PC-9 (cell line): ENCODE measurements around the gene MICAL2. TPM values are rescaled to one million over a fixed set of nuclear protein-coding genes. Genes with fewer than 3 reads are reported as not detected.
A peak's percentile ranks its signal among the peaks of the same experiment; 100 is the strongest.

Experiments
- BruUV-seq: library from RNA; stranded (reverse); fragments of 400-500 nt; replicated peaks from 2 replicates; lab custom pipeline; 2021; lab: Mats Ljungman, UMichigan
- CTCF ChIA-PET: fragments of 300-600 bp; sonication (Branson Sonifier 250); formaldehyde crosslinking; loops from one replicate; lab custom pipeline; 2022; ENCODE audit warnings: antibody characterized with exemption; lab: Charles Lee
- POLR2A ChIA-PET: fragments of 300-600 bp; sonication (Branson Sonifier 250); formaldehyde crosslinking; loops from one replicate; lab custom pipeline; 2022; ENCODE audit warnings: antibody characterized with exemption; ENCODE audit not compliant: unreplicated experiment; lab: Charles Lee
- DNase-seq, 2 experiments: peaks; one replicate each; pipeline versions ENCODE4 v3.0.0 to v3.0.0-alpha.2; 2015 to 2022; ENCODE audit warnings: mixed read lengths in 1 of 2
- H2AFZ ChIP-seq: fragments of 200-600 bp; sonication (generic); 2 replicates; pipeline ENCODE4 v1.8.1; 2017; ENCODE audit warnings: antibody characterized with exemption
- H3F3A ChIP-seq: fragments of 200-600 bp; sonication (generic); 2 replicates; pipeline ENCODE4 v1.8.1; 2017; ENCODE audit warnings: antibody characterized with exemption, mild to moderate bottlenecking, low read depth; ENCODE audit not compliant: insufficient read depth
- H3K27ac ChIP-seq: fragments of 200-600 bp; sonication (generic); 2 replicates; pipeline ENCODE4 v1.6.1; 2016; ENCODE audit warnings: mixed run types
- H3K27me3 ChIP-seq: fragments of 200-600 bp; sonication (generic); 2 replicates; pipeline ENCODE4 v1.6.1; 2016; ENCODE audit warnings: low read depth, mixed run types; ENCODE audit not compliant: insufficient read depth
- H3K36me3 ChIP-seq: fragments of 200-600 bp; sonication (generic); 2 replicates; pipeline ENCODE4 v1.6.1; 2016; ENCODE audit warnings: low read depth, mixed run types
- H3K4me1 ChIP-seq: fragments of 200-600 bp; sonication (generic); replicated peaks from 2 replicates; pipeline ENCODE4 v1.6.1; 2016; ENCODE audit warnings: mixed run types; ENCODE audit not compliant: insufficient read depth
- H3K4me2 ChIP-seq: fragments of 200-600 bp; sonication (generic); 2 replicates; pipeline ENCODE4 v1.6.1; 2017; ENCODE audit warnings: mixed run types
- H3K4me3 ChIP-seq: fragments of 200-600 bp; sonication (generic); 2 replicates; pipeline ENCODE4 v1.6.1; 2016; ENCODE audit warnings: mixed run types
- H3K79me2 ChIP-seq: fragments of 200-600 bp; sonication (generic); 2 replicates; pipeline ENCODE4 v1.6.1; 2017; ENCODE audit warnings: low read depth, mixed run types
- H3K9me2 ChIP-seq: fragments of 200-600 bp; sonication (generic); 2 replicates; pipeline ENCODE4 v1.8.1; 2017; ENCODE audit warnings: mild to moderate bottlenecking; ENCODE audit not compliant: insufficient read depth
- H3K9me3 ChIP-seq: fragments of 200-600 bp; sonication (generic); 2 replicates; pipeline ENCODE4 v1.8.1; 2016; ENCODE audit warnings: low read depth; ENCODE audit not compliant: insufficient read depth
- H4K20me1 ChIP-seq: fragments of 200-600 bp; sonication (generic); 2 replicates; pipeline ENCODE4 v1.8.1; 2017; ENCODE audit not compliant: insufficient read depth
- EZH2 ChIP-seq: fragments of 200-600 bp; sonication (generic); IDR thresholded peaks from 2 replicates; pipeline ENCODE4 v1.8.0; 2017; ENCODE audit warnings: antibody characterized with exemption, low read depth
- intact Hi-C: fragments of 100-400 bp; cut with micrococcal nuclease; formaldehyde crosslinking; loops from one replicate; pipeline ENCODE4 v1.10.0; 2022; ENCODE audit not compliant: unreplicated experiment
- total RNA-seq: library from RNA; stranded (reverse); gene quantifications from 2 replicates; pipeline ENCODE4 v1.2.3, GENCODE V29; 2021
- TF ChIP-seq, protein P1 (sequence below): fragments of 200-600 bp; sonication (generic); conservative IDR thresholded peaks from 2 replicates; pipeline ENCODE4 v1.6.1; 2017; ENCODE audit warnings: mixed run types, antibody characterized with exemption, mild to moderate bottlenecking, moderate library complexity

Gene MICAL2
- total RNA-seq, 1 experiment from 2014 or later: 32.4 TPM

DNA sequence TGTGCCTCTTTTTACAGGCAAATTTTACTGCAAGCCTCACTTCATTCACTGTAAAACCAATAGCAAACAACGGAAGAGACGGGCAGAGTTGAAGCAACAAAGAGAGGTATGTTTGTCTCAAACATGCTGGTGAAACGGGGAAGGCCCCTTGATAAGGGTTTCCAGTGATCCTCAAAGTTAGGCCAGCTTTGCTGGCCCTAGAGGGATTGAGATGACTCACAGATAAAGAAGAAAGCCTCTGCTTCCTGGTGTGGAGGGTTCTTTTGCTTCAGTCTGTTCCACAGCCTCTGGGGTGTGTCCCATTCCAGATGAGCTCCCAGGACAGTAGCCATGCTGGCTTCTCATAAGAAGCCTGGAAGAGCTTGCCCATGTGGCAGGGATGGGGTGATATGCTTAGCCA is 148.1 kb downstream of the MICAL2 start:
- H4K20me1 ChIP-seq: no peaks in the 10 kb centered on the region
- no peak overlapping the region for H2AFZ ChIP-seq
- peak overlapping the region; percentile 60 for H3K27ac ChIP-seq
- H3K36me3 ChIP-seq: peaks cover 7% of the 10 kb centered on the region
- ChIA-PET POLR2A (interaction anchor here (0.5 kb wide), 1 partner anchor 1327 kb away, joined by 3 read pairs; no protein-coding TSS in a partner anchor), CTCF (no interaction called here)
- no peaks in the 10 kb centered on the region for H3K9me2 ChIP-seq
- no TSS peak for BruUV-seq
- intact Hi-C loops: no loop called here
- H3K9me3 ChIP-seq: no peaks in the 10 kb centered on the region
- peak overlapping the region; percentile 47; the same call in 1 of the 2 replicates for H3K4me2 ChIP-seq
- peaks cover 22% of the 10 kb centered on the region for H3F3A ChIP-seq
- H3K79me2 ChIP-seq: no peaks in the 10 kb centered on the region
- H3K4me1 ChIP-seq: peaks cover 25% of the 10 kb centered on the region
- H3K27me3 ChIP-seq: no peaks in the 10 kb centered on the region
- H3K4me3 ChIP-seq: no peak overlapping the region
- DNase-seq: peak; percentile 40 to 82
- TF ChIP-seq, protein P1, sequence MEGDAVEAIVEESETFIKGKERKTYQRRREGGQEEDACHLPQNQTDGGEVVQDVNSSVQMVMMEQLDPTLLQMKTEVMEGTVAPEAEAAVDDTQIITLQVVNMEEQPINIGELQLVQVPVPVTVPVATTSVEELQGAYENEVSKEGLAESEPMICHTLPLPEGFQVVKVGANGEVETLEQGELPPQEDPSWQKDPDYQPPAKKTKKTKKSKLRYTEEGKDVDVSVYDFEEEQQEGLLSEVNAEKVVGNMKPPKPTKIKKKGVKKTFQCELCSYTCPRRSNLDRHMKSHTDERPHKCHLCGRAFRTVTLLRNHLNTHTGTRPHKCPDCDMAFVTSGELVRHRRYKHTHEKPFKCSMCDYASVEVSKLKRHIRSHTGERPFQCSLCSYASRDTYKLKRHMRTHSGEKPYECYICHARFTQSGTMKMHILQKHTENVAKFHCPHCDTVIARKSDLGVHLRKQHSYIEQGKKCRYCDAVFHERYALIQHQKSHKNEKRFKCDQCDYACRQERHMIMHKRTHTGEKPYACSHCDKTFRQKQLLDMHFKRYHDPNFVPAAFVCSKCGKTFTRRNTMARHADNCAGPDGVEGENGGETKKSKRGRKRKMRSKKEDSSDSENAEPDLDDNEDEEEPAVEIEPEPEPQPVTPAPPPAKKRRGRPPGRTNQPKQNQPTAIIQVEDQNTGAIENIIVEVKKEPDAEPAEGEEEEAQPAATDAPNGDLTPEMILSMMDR: no peak
- no peak for TF ChIP-seq EZH2

DNA sequence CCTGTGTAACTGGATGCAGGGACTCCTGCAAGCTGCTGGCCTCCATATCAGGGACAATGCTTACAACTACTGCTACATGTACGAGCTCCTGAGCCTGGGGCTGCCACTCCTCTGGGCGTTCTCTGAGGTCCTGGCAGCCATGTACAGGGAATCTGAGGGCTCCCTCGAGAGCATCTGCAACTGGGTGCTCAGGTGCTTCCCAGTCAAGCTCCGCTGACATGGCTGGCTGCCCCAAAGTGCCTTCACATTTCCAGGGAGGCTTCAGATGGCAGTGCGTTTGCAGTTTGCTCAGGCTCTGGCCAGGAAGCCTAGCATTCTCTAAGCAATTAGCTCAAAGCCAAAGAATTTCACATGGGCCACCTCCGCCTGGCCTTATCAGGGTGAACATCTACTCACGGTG is 149.6 kb downstream of the MICAL2 start:
- no peak overlapping the region for H3K27ac ChIP-seq
- BruUV-seq: no TSS peak
- no peak for DNase-seq
- H3K9me3 ChIP-seq: no peaks in the 10 kb centered on the region
- no peaks in the 10 kb centered on the region for H3K9me2 ChIP-seq
- H3K4me3 ChIP-seq: no peak overlapping the region
- no peak overlapping the region for H2AFZ ChIP-seq
- peaks cover 25% of the 10 kb centered on the region for H3K4me1 ChIP-seq
- no peaks in the 10 kb centered on the region for H3K27me3 ChIP-seq
- H3K36me3 ChIP-seq: peaks cover 7% of the 10 kb centered on the region
- intact Hi-C loops: no loop called here
- CTCF ChIA-PET: no interaction called here
- no peaks in the 10 kb centered on the region for H4K20me1 ChIP-seq
- no peak for TF ChIP-seq EZH2
- TF ChIP-seq, protein P1: no peak
- peaks cover 22% of the 10 kb centered on the region for H3F3A ChIP-seq
- no peak overlapping the region for H3K4me2 ChIP-seq
- no peaks in the 10 kb centered on the region for H3K79me2 ChIP-seq
- POLR2A ChIA-PET: no interaction called here

- no peak for TF ChIP-seq EZH2
- TF ChIP-seq, protein P1: no peak
- H3K79me2 ChIP-seq: no peaks in the 10 kb centered on the region
- no peak overlapping the region for H3K4me3 ChIP-seq
- no TSS peak for BruUV-seq
- H3K36me3 ChIP-seq: peaks cover 7% of the 10 kb centered on the region
- peaks cover 25% of the 10 kb centered on the region for H3K4me1 ChIP-seq
- intact Hi-C loops: no loop called here
- CTCF ChIA-PET: interaction anchor here (0.6 kb wide), 1 partner anchor 582 kb away, joined by 3 read pairs; no protein-coding TSS in a partner anchor
- no peak overlapping the region for H2AFZ ChIP-seq
- POLR2A ChIA-PET: no interaction called here
- no peak overlapping the region for H3K27ac ChIP-seq
- DNase-seq: no peak
- no peaks in the 10 kb centered on the region for H4K20me1 ChIP-seq
- no peak overlapping the region for H3K4me2 ChIP-seq
- no peaks in the 10 kb centered on the region for H3K9me2 ChIP-seq
- H3F3A ChIP-seq: peaks cover 22% of the 10 kb centered on the region
- H3K9me3 ChIP-seq: no peaks in the 10 kb centered on the region
- no peaks in the 10 kb centered on the region for H3K27me3 ChIP-seq
Measured at GRCh38 chr11:12260731-12261521, 150.5 kb downstream of the MICAL2 start.
